Purkinje cell (primary cell): ENCODE results near the gene IZUMO1R. TPM values are rescaled to one million over a fixed set of nuclear protein-coding genes. Genes with fewer than 3 reads are reported as not detected.

Experiments
- polyA plus RNA-seq: library from polyadenylated mRNA; unstranded; fragments of >200 nt; fragmentation: Nextera tagmentation; gene quantifications from 2 replicates; pipeline ENCODE4 v1.2.1, GENCODE V29; 2014

IZUMO1R gene
- polyA plus RNA-seq, result not detected in 2 replicates

DNA sequence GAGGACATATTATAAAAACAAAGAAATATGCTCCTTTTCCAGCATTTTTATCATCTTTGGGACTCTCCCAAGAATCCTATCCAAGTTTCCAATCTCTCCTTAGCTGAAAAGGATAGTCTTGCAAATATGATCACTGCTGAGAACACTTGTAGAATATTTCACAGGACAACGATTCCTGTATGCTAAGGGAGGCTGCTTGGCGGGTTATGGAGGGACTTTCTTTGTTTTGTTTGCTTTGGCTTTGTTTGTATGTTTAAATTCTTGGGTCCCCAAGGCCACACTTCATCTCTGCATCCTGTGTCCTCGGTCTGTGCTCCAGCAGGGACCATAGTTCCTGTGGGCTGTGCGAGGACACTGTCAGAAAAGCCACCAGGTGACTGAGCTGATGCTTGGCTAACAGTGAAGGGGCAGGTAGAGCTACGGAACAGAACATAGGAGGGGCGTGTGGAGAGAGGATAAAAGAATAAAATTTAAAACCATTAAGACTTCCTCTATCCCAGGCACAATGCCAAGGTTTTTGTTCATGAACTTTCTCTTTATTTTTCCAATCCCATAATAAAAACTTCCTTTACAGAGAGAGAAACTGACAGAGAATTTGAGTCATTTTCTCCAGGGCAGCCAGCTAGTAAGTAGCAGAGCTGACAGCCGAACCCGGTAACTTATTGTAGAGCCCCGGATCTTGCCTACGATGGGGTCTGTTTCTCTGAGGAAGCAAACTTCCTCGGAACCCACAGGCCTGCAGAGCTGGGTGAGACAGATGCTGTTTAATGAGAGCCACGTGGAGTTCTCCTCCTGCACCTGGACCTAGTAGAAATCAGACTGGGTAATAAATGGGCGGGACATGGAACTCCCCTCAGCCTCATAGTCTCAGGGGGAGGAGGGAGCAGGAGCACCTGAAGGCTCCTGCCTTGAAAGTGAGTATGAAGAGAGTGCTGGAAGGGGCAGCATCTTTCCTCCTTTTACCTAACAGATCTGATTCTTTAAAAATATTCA lies at the start of gene IZUMO1R:
TSS of gene IZUMO1R (plus strand) at position 615 of the 993 bp plus-strand sequence. CDS start 1,057 bp downstream, outside the sequence.

Other genes with a start within 250 kb of the IZUMO1R start
- gene PANX1, start 175.7 kb upstream of the IZUMO1R start, polyA plus RNA-seq, result 5.7 and 11.9 TPM in 2 replicates
- 0.94 TPM in 1 of 2 replicates, not detected in the other for gene GPR83, start 96.8 kb downstream of the IZUMO1R start, polyA plus RNA-seq
- 4.5 and 7.8 TPM in 2 replicates for gene MRE11, start 189.3 kb downstream of the IZUMO1R start, polyA plus RNA-seq
- gene ANKRD49, start 189.4 kb downstream of the IZUMO1R start, polyA plus RNA-seq, result 10.0 and 14.2 TPM in 2 replicates
- not detected in 2 replicates for gene C11orf97, start 207.9 kb downstream of the IZUMO1R start, polyA plus RNA-seq
- 0.17 TPM in 1 of 2 replicates, not detected in the other for gene FUT4, start 239.3 kb downstream of the IZUMO1R start, polyA plus RNA-seq